IMR-90 (cell line): ENCODE results near the gene URM1. TPM values are rescaled to one million over a fixed set of nuclear protein-coding genes. Genes with fewer than 3 reads are reported as not detected.

Experiments
- ATAC-seq: fragments of 200-7000 bp; cut with Tn5 transposase; 2 replicates; pipeline ENCODE4 v1.9.1; 2020; ENCODE audit warnings: low read depth, mild to moderate bottlenecking, moderate library complexity
- BruUV-seq: library from RNA; stranded (reverse); fragments of 400-500 nt; replicated peaks from 2 replicates; lab custom pipeline; 2021; lab: Mats Ljungman, UMichigan
- CTCF ChIA-PET: fragments of 300-600 bp; formaldehyde crosslinking; extraction: SDS; loops from one replicate; lab custom pipeline; 2021; ENCODE audit warnings: antibody characterized with exemption; lab: Yijun Ruan, JAX
- POLR2A ChIA-PET: fragments of 300-600 bp; sonication (Branson Sonifier 250); formaldehyde crosslinking; loops from one replicate; lab custom pipeline; 2022; ENCODE audit warnings: antibody characterized with exemption; ENCODE audit not compliant: unreplicated experiment; lab: Charles Lee
- DNase-seq: peaks from one replicate; pipeline ENCODE4 v3.0.0; 2013
- H2AFZ ChIP-seq: replicated peaks from 2 replicates; pipeline ENCODE3; 2013; ENCODE audit warnings: low read length, mild to moderate bottlenecking; ENCODE audit not compliant: poor library complexity
- H2AK5ac ChIP-seq: 2 replicates; pipeline ENCODE4 v1.6.1; 2013; ENCODE audit warnings: low read depth, low read length, inconsistent platforms
- H2AK9ac ChIP-seq: replicated peaks from 2 replicates; pipeline ENCODE3; 2013; ENCODE audit warnings: mild to moderate bottlenecking, low read depth, low read length, moderate library complexity; ENCODE audit not compliant: poor library complexity
- H2BK120ac ChIP-seq: 2 replicates; pipeline ENCODE4 v1.6.1; 2013; ENCODE audit warnings: low read depth, low read length, inconsistent platforms
- H2BK15ac ChIP-seq: 3 replicates; pipeline ENCODE4 v1.6.1; 2013; ENCODE audit warnings: low read depth, low read length, inconsistent platforms
- H2BK20ac ChIP-seq: 2 replicates; pipeline ENCODE4 v1.6.1; 2013; ENCODE audit warnings: low read depth, mild to moderate bottlenecking, inconsistent platforms, low read length, moderate library complexity
- H2BK5ac ChIP-seq: 2 replicates; pipeline ENCODE4 v1.6.1; 2013; ENCODE audit warnings: mild to moderate bottlenecking, low read depth, low read length, inconsistent platforms; ENCODE audit not compliant: poor library complexity, severe bottlenecking
- H3K14ac ChIP-seq: replicated peaks from 2 replicates; pipeline ENCODE4 v1.6.1; 2013; ENCODE audit warnings: low read depth, low read length, inconsistent platforms
- H3K18ac ChIP-seq: 2 replicates; pipeline ENCODE4 v1.6.1; 2013; ENCODE audit warnings: low read depth, low read length, control low read depth
- H3K23ac ChIP-seq: 2 replicates; pipeline ENCODE4 v1.6.1; 2013; ENCODE audit warnings: low read depth, low read length, inconsistent platforms
- H3K27ac ChIP-seq: 2 replicates; pipeline ENCODE4 v1.5.1; 2013; ENCODE audit warnings: mild to moderate bottlenecking, control low read depth, low read length; ENCODE audit not compliant: insufficient read depth
- H3K27me3 ChIP-seq: 2 replicates; pipeline ENCODE4 v1.6.1; 2013; ENCODE audit warnings: low read length; ENCODE audit not compliant: control insufficient read depth, insufficient read depth
- H3K36me3 ChIP-seq: 2 replicates; pipeline ENCODE4 v1.6.1; 2013; ENCODE audit warnings: low read length, mixed read lengths; ENCODE audit not compliant: control insufficient read depth, insufficient read depth
- H3K4ac ChIP-seq: 2 replicates; pipeline ENCODE4 v1.6.1; 2013; ENCODE audit warnings: low read depth, low read length, inconsistent platforms
- H3K4me1 ChIP-seq: 2 replicates; pipeline ENCODE4 v1.6.1; 2013; ENCODE audit warnings: low read length, mixed read lengths; ENCODE audit not compliant: control insufficient read depth, insufficient read depth
- H3K4me2 ChIP-seq: 2 replicates; pipeline ENCODE4 v1.6.1; 2013; ENCODE audit warnings: low read depth, mild to moderate bottlenecking, control low read depth, low read length, moderate library complexity
- H3K4me3 ChIP-seq: 2 replicates; pipeline ENCODE4 v1.5.1; 2013; ENCODE audit warnings: low read depth, mild to moderate bottlenecking, control low read depth, low read length, moderate library complexity; ENCODE audit not compliant: insufficient read depth
- H3K56ac ChIP-seq: 2 replicates; pipeline ENCODE4 v1.6.1; 2013; ENCODE audit warnings: low read length, inconsistent platforms; ENCODE audit not compliant: insufficient read depth; ENCODE audit errors: extremely low read depth
- H3K79me1 ChIP-seq, 2 experiments: 2 replicates each; pipeline ENCODE4 v1.6.1; 2013; ENCODE audit warnings: low read length in 2 of 2, inconsistent platforms in 1 of 2, low read depth in 1 of 2
- H3K9ac ChIP-seq: 2 replicates; pipeline ENCODE4 v1.6.1; 2013; ENCODE audit warnings: low read depth, low read length, control low read depth
- H3K9me1 ChIP-seq: 2 replicates; pipeline ENCODE4 v1.6.1; 2013; ENCODE audit warnings: low read length, inconsistent platforms; ENCODE audit not compliant: insufficient read depth
- H3K9me3 ChIP-seq: 2 replicates; pipeline ENCODE4 v1.6.1; 2013; ENCODE audit warnings: low read length; ENCODE audit not compliant: control insufficient read depth, insufficient read depth
- H4K20me1 ChIP-seq: 2 replicates; pipeline ENCODE4 v1.6.1; 2013; ENCODE audit warnings: low read length, inconsistent platforms; ENCODE audit not compliant: insufficient read depth
- H4K5ac ChIP-seq: 2 replicates; pipeline ENCODE4 v1.6.1; 2013; ENCODE audit warnings: mild to moderate bottlenecking, low read depth, low read length, control low read depth
- H4K8ac ChIP-seq, 2 experiments: 2 replicates each; pipeline ENCODE4 v1.6.1; 2013; ENCODE audit warnings: low read depth in 2 of 2, low read length in 2 of 2, control low read depth in 1 of 2, inconsistent platforms in 1 of 2
- H4K91ac ChIP-seq: 2 replicates; pipeline ENCODE4 v1.6.1; 2013; ENCODE audit warnings: low read depth, low read length, inconsistent platforms; ENCODE audit not compliant: insufficient read depth
- MAFK ChIP-seq: IDR thresholded peaks from 2 replicates; pipeline ENCODE4 v1.6.1; 2012; ENCODE audit warnings: low read depth, low read length, improper control_type of control experiment
- RAD21 ChIP-seq: IDR thresholded peaks from 2 replicates; pipeline ENCODE4 v1.6.1; 2012; ENCODE audit warnings: low read length, improper control_type of control experiment
- WGBS, 2 experiments: methylation state at CpG; one replicate each; pipeline versions ENCODE4 v1.1.5 to v1.1.7; 2013; ENCODE audit warnings: missing lambda C conversion rate in 2 of 2; ENCODE audit not compliant: insufficient read length in 1 of 2; ENCODE audit errors: extremely low coverage in 2 of 2; 5-methylcytosine and 5-hydroxymethylcytosine counted together
- dilution Hi-C: fragments of 300-500 bp; cut with HindIII; formaldehyde crosslinking; loops from one replicate; pipeline ENCODE4 v1.14.3; 2018; ENCODE audit warnings: low sequenced_read_pairs; ENCODE audit not compliant: unreplicated experiment
- in situ Hi-C: fragments of 300-500 bp; cut with MboI; formaldehyde crosslinking; loops from 3 replicates; pipeline ENCODE4 v1.14.3; 2019; ENCODE audit warnings: low sequenced_read_pairs, inconsistent platforms, mixed read lengths
- intact Hi-C: fragments of 100-400 bp; cut with micrococcal nuclease; formaldehyde crosslinking; loops from 2 replicates; pipeline ENCODE4 v1.10.0; 2022
- polyA plus RNA-seq, 3 experiments: library from polyadenylated mRNA; depleted of rRNA; stranded (reverse); fragments of >200 nt; gene quantifications; 2 replicates each; pipeline ENCODE4 v1.2.3, GENCODE V29; 2012; ENCODE audit warnings: low replicate concordance in 1 of 3
- total RNA-seq: library from RNA; depleted of rRNA; stranded (reverse); fragments of >200 nt; gene quantifications from 2 replicates; pipeline ENCODE4 v1.2.3, GENCODE V29; 2012

Gene URM1
- total and polyA plus RNA-seq, 2 of the 4 experiments (the other 2 are of a cell fraction), result 33.2 to 66.9 TPM

GRCh38 chr9:128393145-128393775 lies 22.1 kb downstream of the URM1 start:
- 70% methylated on average over 35 of the region's 56 CpGs; no CpG with 5 or more reads in 1 of the 2 experiments for WGBS, 2 experiments
- H3K9me3 ChIP-seq, result no peaks in the 10 kb centered on the region
- H4K5ac ChIP-seq, result no peak overlapping the region
- no peak overlapping the region for H4K91ac ChIP-seq
- H2AK5ac ChIP-seq, result no peak overlapping the region
- H3K79me1 ChIP-seq, result no peaks in the 10 kb centered on the region
- intact Hi-C loops (no loop called here), dilution Hi-C loops (no loop called here), in situ Hi-C loops (no loop called here)
- H3K56ac ChIP-seq, result no peak overlapping the region
- H3K9me1 ChIP-seq, result no peaks in the 10 kb centered on the region
- no peak overlapping the region for H3K4ac ChIP-seq
- ATAC-seq (no peak), DNase-seq (no peak)
- no peak overlapping the region for H2BK120ac ChIP-seq
- no peak overlapping the region for H2BK15ac ChIP-seq
- H3K23ac ChIP-seq, result no peak overlapping the region
- no peak overlapping the region for H2AK9ac ChIP-seq
- no peak overlapping the region for H2BK20ac ChIP-seq
- no peak overlapping the region for H3K14ac ChIP-seq
- ChIA-PET POLR2A (no interaction called here), CTCF (no interaction called here)
- H3K27ac ChIP-seq, result no peak overlapping the region
- no peaks in the 10 kb centered on the region; the same call in none of the 2 replicates for H4K20me1 ChIP-seq
- no TSS peak for BruUV-seq
- H2BK5ac ChIP-seq, result no peak overlapping the region
- no peak overlapping the region for H3K4me3 ChIP-seq
- no peak for TF ChIP-seq RAD21
- no peak for TF ChIP-seq MAFK
- no peaks in the 10 kb centered on the region for H3K4me1 ChIP-seq
- peaks cover 16% of the 10 kb centered on the region for H3K27me3 ChIP-seq
- H3K18ac ChIP-seq, result no peak overlapping the region
- no peak overlapping the region for H3K9ac ChIP-seq
- H4K8ac ChIP-seq, result no peak overlapping the region
- peaks cover 19% of the 10 kb centered on the region for H3K36me3 ChIP-seq
- H2AFZ ChIP-seq, result no peak overlapping the region
- no peak overlapping the region for H3K4me2 ChIP-seq
